H7 (cell line): ENCODE data around the gene RTP5. TPM values are rescaled to one million over a fixed set of nuclear protein-coding genes. Genes with fewer than 3 reads are reported as not detected.
A peak's percentile ranks its signal among the peaks of the same experiment; 100 is the strongest.
"Not testable (repeated sequence)": the region's sequence is repeated elsewhere in the genome, so short reads cannot be mapped to it uniquely, and the experiment has no call there.

Experiments
- DNase-seq: peaks from one replicate; pipeline ENCODE4 v3.0.0; 2012
- H3K27me3 ChIP-seq: 2 replicates; pipeline ENCODE4 v1.6.0; 2011; ENCODE audit warnings: mild to moderate bottlenecking, low read length; ENCODE audit not compliant: control insufficient read depth, insufficient read depth
- H3K36me3 ChIP-seq: replicated peaks from 2 replicates; pipeline ENCODE4 v1.5.1; 2011; ENCODE audit warnings: low read length; ENCODE audit not compliant: control insufficient read depth, insufficient read depth
- H3K4me3 ChIP-seq: 2 replicates; pipeline ENCODE4 v1.5.1; 2011; ENCODE audit warnings: low read depth, mild to moderate bottlenecking, control low read depth, low read length, moderate library complexity; ENCODE audit not compliant: insufficient read depth
- total RNA-seq: library from RNA; depleted of rRNA; stranded (reverse); fragments of >200 nt; shearing (Covaris generic); gene quantifications from 2 replicates; pipeline ENCODE4 v1.2.3, GENCODE V29; 2014

The RTP5 gene
- total RNA-seq, 1 experiment from 2014 or later, result not detected

- Histone ChIP-seq H3K27me3 (no peaks in the 10 kb centered on the region), H3K36me3 (no peaks in the 10 kb centered on the region), H3K4me3 (no peak overlapping the region)
- DNase-seq, result peak; percentile 70
Observed at GRCh38 chr2:241868661-241869081, 858 bp upstream of the RTP5 start.

- Histone ChIP-seq H3K27me3 (no peaks in the 10 kb centered on the region), H3K36me3 (no peaks in the 10 kb centered on the region), H3K4me3 (no peak overlapping the region)
- DNase-seq, result no peak
Observed at GRCh38 chr2:241870081-241870541, 582 bp downstream of the RTP5 start.

GRCh38 chr2:241870611-241871537 is 1.3 kb downstream of the RTP5 start:
- Histone ChIP-seq H3K4me3 (no peak overlapping the region), H3K27me3 (no peaks in the 10 kb centered on the region), H3K36me3 (no peaks in the 10 kb centered on the region)
- DNase-seq, result peak; percentile 75

- H3K4me3 ChIP-seq, result no peak overlapping the region
- no peak for DNase-seq
- no peaks in the 10 kb centered on the region for H3K27me3 ChIP-seq
- H3K36me3 ChIP-seq, result no peaks in the 10 kb centered on the region
Observed at GRCh38 chr2:241871538-241872312, 2.2 kb downstream of the RTP5 start.

GRCh38 chr2:241872313-241872642 is 2.7 kb downstream of the RTP5 start:
- Histone ChIP-seq H3K36me3 (no peaks in the 10 kb centered on the region), H3K27me3 (no peaks in the 10 kb centered on the region), H3K4me3 (no peak overlapping the region)
- no peak for DNase-seq

GRCh38 chr2:241873081-241873802 is 3.7 kb downstream of the RTP5 start:
- no peak overlapping the region for H3K4me3 ChIP-seq

GRCh38 chr2:241873803-241874110 is 4.2 kb downstream of the RTP5 start:
- Histone ChIP-seq H3K27me3 (no peaks in the 10 kb centered on the region), H3K4me3 (no peak overlapping the region), H3K36me3 (no peaks in the 10 kb centered on the region)
- no peak for DNase-seq

More at GRCh38 chr2:241873081-241873802, 3.7 kb downstream of the RTP5 start:
- DNase-seq, result peak; percentile 77
- Histone ChIP-seq H3K36me3 (no peaks in the 10 kb centered on the region), H3K27me3 (no peaks in the 10 kb centered on the region)

GRCh38 chr2:241874277-241874925 is 4.9 kb downstream of the RTP5 start:
- Histone ChIP-seq H3K27me3 (no peaks in the 10 kb centered on the region), H3K36me3 (no peaks in the 10 kb centered on the region), H3K4me3 (no peak overlapping the region)
- peak; percentile 45 for DNase-seq

GRCh38 chr2:241875754-241876527 is 6.4 kb downstream of the RTP5 start:
- not testable (repeated sequence) for H3K4me3 ChIP-seq, H3K27me3 ChIP-seq, DNase-seq, H3K36me3 ChIP-seq

- H3K36me3 ChIP-seq, result no peaks in the 10 kb centered on the region
- H3K27me3 ChIP-seq, result no peaks in the 10 kb centered on the region
- H3K4me3 ChIP-seq, result no peak overlapping the region
- peak; percentile 64 for DNase-seq
Observed at GRCh38 chr2:241876528-241877196, 7.1 kb downstream of the RTP5 start.

- DNase-seq, result no peak
- Histone ChIP-seq H3K36me3 (no peaks in the 10 kb centered on the region), H3K27me3 (no peaks in the 10 kb centered on the region), H3K4me3 (no peak overlapping the region)
Observed at GRCh38 chr2:241877197-241877685, 7.7 kb downstream of the RTP5 start.

GRCh38 chr2:241877989-241878970 is 8.8 kb downstream of the RTP5 start:
- peak; percentile 97 for DNase-seq
- no peaks in the 10 kb centered on the region for H3K36me3 ChIP-seq
- no peaks in the 10 kb centered on the region for H3K27me3 ChIP-seq
- no peak overlapping the region for H3K4me3 ChIP-seq
